MCF 10A (cell line): ENCODE measurements around the gene PARP4. TPM values are rescaled to one million over a fixed set of nuclear protein-coding genes. Genes with fewer than 3 reads are reported as not detected.
"Not testable (repeated sequence)": the region's sequence is repeated elsewhere in the genome, so short reads cannot be mapped to it uniquely, and the experiment has no call there.

Experiments
- Bru-seq: library from RNA; stranded (reverse); fragments of 400-500 nt; gene quantifications from one replicate; lab custom pipeline; 2021; lab: Mats Ljungman, UMichigan
- BruChase-seq, 2 experiments: library from RNA; stranded (reverse); fragments of 400-500 nt; gene quantifications; one replicate each; lab custom pipeline; 2021; lab: Mats Ljungman, UMichigan
- BruUV-seq: library from RNA; stranded (reverse); fragments of 400-500 nt; replicated peaks from 2 replicates; lab custom pipeline; 2021; lab: Mats Ljungman, UMichigan
- CTCF ChIA-PET: fragments of 300-600 bp; sonication (Branson Sonifier 250); formaldehyde crosslinking; extraction: SDS; loops from one replicate; lab custom pipeline; 2021; ENCODE audit warnings: antibody characterized with exemption, inconsistent platforms; lab: Yijun Ruan, JAX
- POLR2A ChIA-PET: fragments of 300-600, 350-650 bp; sonication (Branson Sonifier 250); formaldehyde crosslinking; extraction: SDS; loops from one replicate; lab custom pipeline; 2020; ENCODE audit warnings: antibody characterized with exemption, inconsistent platforms; lab: Yijun Ruan, JAX
- DNase-seq: peaks from one replicate; pipeline ENCODE4 v3.0.0-alpha.2; 2018; ENCODE audit not compliant: unreplicated experiment
- H3K27ac Mint-ChIP-seq: one replicate; pipeline ENCODE4 v1.8.0; 2022; ENCODE audit warnings: mild to moderate bottlenecking, low read depth, mixed read lengths; ENCODE audit not compliant: unreplicated experiment
- H3K27me3 Mint-ChIP-seq: one replicate; pipeline ENCODE4 v1.8.0; 2022; ENCODE audit warnings: mixed read lengths; ENCODE audit not compliant: insufficient read depth, unreplicated experiment
- H3K36me3 Mint-ChIP-seq: one replicate; pipeline ENCODE4 v1.8.0; 2022; ENCODE audit warnings: mild to moderate bottlenecking, moderate library complexity, mixed read lengths; ENCODE audit not compliant: insufficient read depth, unreplicated experiment
- H3K4me1 Mint-ChIP-seq: one replicate; pipeline ENCODE4 v1.8.0; 2022; ENCODE audit warnings: mixed read lengths; ENCODE audit not compliant: insufficient read depth, unreplicated experiment
- H3K4me3 Mint-ChIP-seq: one replicate; pipeline ENCODE4 v1.8.0; 2022; ENCODE audit warnings: mild to moderate bottlenecking, moderate library complexity, mixed read lengths; ENCODE audit not compliant: unreplicated experiment
- H3K9me3 Mint-ChIP-seq: one replicate; pipeline ENCODE4 v1.8.0; 2022; ENCODE audit warnings: mixed read lengths; ENCODE audit not compliant: unreplicated experiment
- CTCF ChIP-seq: fragments of 200-600 bp; IDR thresholded peaks from one replicate; pipeline ENCODE4 v1.8.0; 2022; ENCODE audit warnings: antibody characterized with exemption, mild to moderate bottlenecking; ENCODE audit not compliant: unreplicated experiment
- intact Hi-C: fragments of 100-400 bp; cut with micrococcal nuclease; formaldehyde crosslinking; loops from 2 replicates; pipeline ENCODE4 v1.14.1; 2022
- long read RNA-seq: library from polyadenylated mRNA; stranded (forward); transcript quantifications from one replicate; pipeline ENCODE4 v2.0.0, GENCODE V29; 2022
- total RNA-seq: library from RNA; stranded (reverse); gene quantifications from 2 replicates; pipeline ENCODE4 v1.2.3, GENCODE V29; 2022

PARP4 gene
- total RNA-seq (30.9 and 34.3 TPM in 2 replicates), Bru-seq, nascent RNA (percentile 86 among the genes with signal in this experiment), BruChase-seq, experiment 1, labeled RNA remaining after a 6-hour chase (percentile 87 among the genes with signal in this experiment), BruChase-seq, experiment 2, labeled RNA remaining after a 2-hour chase (percentile 89 among the genes with signal in this experiment)
- long read RNA-seq, full-length matches to known transcripts, result 40 of 72 reads
- long read RNA-seq, partial matches to known transcripts, result 15 of 72 reads
- long read RNA-seq, other reads (novel, unspliced or antisense), result 17 of 72 reads

DNA sequence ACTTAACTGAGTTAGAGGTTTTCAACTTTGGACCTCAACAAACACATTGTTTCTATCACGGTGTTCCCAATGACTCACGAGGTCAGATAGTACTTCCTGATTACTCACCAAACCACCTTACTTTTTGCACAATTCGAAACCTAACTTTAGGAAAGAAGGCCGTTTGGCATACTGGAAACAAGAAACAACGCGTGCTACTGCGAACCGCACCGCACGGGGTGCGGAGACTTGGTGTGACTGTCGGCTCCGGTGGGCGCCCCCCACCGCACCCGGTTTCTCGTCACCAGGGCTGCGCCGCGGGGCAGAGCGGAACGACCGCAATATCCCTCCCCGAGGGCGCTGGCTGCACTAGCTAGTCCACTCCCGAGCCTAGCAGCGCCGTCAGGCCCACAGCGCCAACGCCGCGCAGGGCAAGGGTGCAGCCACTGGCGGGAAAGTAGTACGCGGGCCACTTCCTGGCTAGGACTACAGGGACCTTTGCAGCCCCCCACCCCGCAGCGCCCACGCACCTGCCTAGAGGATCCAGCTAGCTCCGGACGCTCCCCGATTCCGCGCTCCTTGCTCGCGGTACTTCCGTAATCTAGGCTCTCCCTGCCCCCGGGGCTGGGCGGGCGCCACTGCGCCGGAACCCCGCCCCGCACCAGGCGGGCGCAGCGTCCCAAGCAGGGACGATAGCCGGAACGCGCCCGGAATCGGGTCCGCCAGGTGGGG lies at the start of gene PARP4:
TSS of gene PARP4 (minus strand) at position 582 of the 711 bp plus-strand sequence. CDS start 9,002 bp downstream, outside the sequence.
- no peaks in the 10 kb centered on the region for H3K9me3 Mint-ChIP-seq
- CTCF ChIA-PET, result interaction anchor here (0.6 to 1.3 kb wide), 6 partner anchors 9 to 1045 kb away, joined by 3 to 8 read pairs (median 4); no protein-coding TSS in a partner anchor
- BruUV-seq, result no TSS peak
- no peaks in the 10 kb centered on the region for H3K36me3 Mint-ChIP-seq
- intact Hi-C loops, result loop anchor here (2.0 to 5.0 kb wide), 2 partner anchors 42 to 160 kb away; no protein-coding TSS in a partner anchor
- H3K4me1 Mint-ChIP-seq, result peaks cover 16% of the 10 kb centered on the region
- POLR2A ChIA-PET, result interaction anchor here (0.5 to 3.1 kb wide), 20 partner anchors 8 to 1367 kb away, joined by 3 to 83 read pairs (median 3); no protein-coding TSS in a partner anchor
- no peaks in the 10 kb centered on the region for H3K27me3 Mint-ChIP-seq
- peak; percentile 94 for DNase-seq
- peak within 1 kb of the TSS; percentile 90 for H3K27ac Mint-ChIP-seq
- H3K4me3 Mint-ChIP-seq, result peak within 1 kb of the TSS; percentile 88
- no peak for TF ChIP-seq CTCF

GRCh38 chr13:24560579-24561187 lies 48.1 kb upstream of the PARP4 start:
- H3K4me3 Mint-ChIP-seq, H3K27ac Mint-ChIP-seq, CTCF ChIA-PET, intact Hi-C loops, H3K4me1 Mint-ChIP-seq, H3K36me3 Mint-ChIP-seq, BruUV-seq, H3K9me3 Mint-ChIP-seq, DNase-seq: not testable (repeated sequence)
- H3K27me3 Mint-ChIP-seq, result peaks cover 23% of the 10 kb centered on the region
- POLR2A ChIA-PET, result interaction anchor here (1.7 kb wide), 1 partner anchor 50 kb away, joined by 4 read pairs; no protein-coding TSS in a partner anchor

GRCh38 chr13:24559431-24560218 lies 47.0 kb upstream of the PARP4 start:
- H3K4me3 Mint-ChIP-seq, H3K27ac Mint-ChIP-seq, DNase-seq, CTCF ChIA-PET, H3K9me3 Mint-ChIP-seq, H3K36me3 Mint-ChIP-seq, BruUV-seq, H3K4me1 Mint-ChIP-seq: not testable (repeated sequence)
- POLR2A ChIA-PET, result interaction anchor here (0.6 to 1.7 kb wide), 2 partner anchors 48 to 114 kb away, joined by 4 read pairs; no protein-coding TSS in a partner anchor
- intact Hi-C loops, result loop anchor here (10.0 kb wide), 1 partner anchor 235 kb away; no protein-coding TSS in a partner anchor
- peaks cover 23% of the 10 kb centered on the region for H3K27me3 Mint-ChIP-seq

- Mint-ChIP-seq H3K4me1 (no peaks in the 10 kb centered on the region), H3K36me3 (no peaks in the 10 kb centered on the region), H3K27ac (no peak overlapping the region), H3K27me3 (peaks cover 33% of the 10 kb centered on the region), H3K9me3 (no peaks in the 10 kb centered on the region), H3K4me3 (no peak overlapping the region)
- no peak for TF ChIP-seq CTCF
- intact Hi-C loops, result loop anchor here (10.0 kb wide), 1 partner anchor 232 kb away; no protein-coding TSS in a partner anchor
- POLR2A ChIA-PET, result no interaction called here
- BruUV-seq, result no TSS peak
- CTCF ChIA-PET, result interaction anchor here (2.0 kb wide), 1 partner anchor 51 kb away, joined by 4 read pairs; no protein-coding TSS in a partner anchor
- DNase-seq, result no peak
Measured at GRCh38 chr13:24557081-24557480, 44.5 kb upstream of the PARP4 start.

DNA sequence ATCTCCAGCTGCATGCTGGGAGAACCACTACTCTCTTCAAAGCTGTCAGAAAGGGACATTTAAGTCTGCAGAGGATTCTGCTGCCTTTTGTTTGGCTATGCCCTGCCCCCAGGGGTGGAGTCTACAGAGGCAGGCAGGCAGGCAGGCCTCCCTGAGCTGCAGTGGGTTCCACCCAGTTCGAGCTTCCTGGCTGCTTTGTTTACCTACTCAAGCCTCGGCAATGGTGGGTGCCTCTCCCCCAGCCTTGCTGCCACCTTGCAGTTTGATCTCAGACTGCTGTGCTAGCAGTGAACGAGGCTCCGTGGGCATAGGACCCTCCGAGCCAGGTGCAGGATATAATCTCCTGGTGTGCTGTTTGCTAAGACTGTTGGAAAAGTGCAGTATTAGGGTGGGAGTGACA lies 41.3 kb upstream of the PARP4 start:
- H3K4me1 Mint-ChIP-seq, BruUV-seq, DNase-seq, H3K27ac Mint-ChIP-seq, H3K9me3 Mint-ChIP-seq, POLR2A ChIA-PET, H3K36me3 Mint-ChIP-seq, H3K4me3 Mint-ChIP-seq: not testable (repeated sequence)
- intact Hi-C loops, result loop anchor here (2.0 to 10.0 kb wide), 2 partner anchors 41 to 229 kb away; partner anchors contain the start of gene PARP4
- peaks cover 39% of the 10 kb centered on the region for H3K27me3 Mint-ChIP-seq
- CTCF ChIA-PET, result interaction anchor here (0.5 to 1.6 kb wide), 4 partner anchors 42 to 358 kb away, joined by 3 to 6 read pairs (median 4); partner anchors contain the start of gene PARP4

DNA sequence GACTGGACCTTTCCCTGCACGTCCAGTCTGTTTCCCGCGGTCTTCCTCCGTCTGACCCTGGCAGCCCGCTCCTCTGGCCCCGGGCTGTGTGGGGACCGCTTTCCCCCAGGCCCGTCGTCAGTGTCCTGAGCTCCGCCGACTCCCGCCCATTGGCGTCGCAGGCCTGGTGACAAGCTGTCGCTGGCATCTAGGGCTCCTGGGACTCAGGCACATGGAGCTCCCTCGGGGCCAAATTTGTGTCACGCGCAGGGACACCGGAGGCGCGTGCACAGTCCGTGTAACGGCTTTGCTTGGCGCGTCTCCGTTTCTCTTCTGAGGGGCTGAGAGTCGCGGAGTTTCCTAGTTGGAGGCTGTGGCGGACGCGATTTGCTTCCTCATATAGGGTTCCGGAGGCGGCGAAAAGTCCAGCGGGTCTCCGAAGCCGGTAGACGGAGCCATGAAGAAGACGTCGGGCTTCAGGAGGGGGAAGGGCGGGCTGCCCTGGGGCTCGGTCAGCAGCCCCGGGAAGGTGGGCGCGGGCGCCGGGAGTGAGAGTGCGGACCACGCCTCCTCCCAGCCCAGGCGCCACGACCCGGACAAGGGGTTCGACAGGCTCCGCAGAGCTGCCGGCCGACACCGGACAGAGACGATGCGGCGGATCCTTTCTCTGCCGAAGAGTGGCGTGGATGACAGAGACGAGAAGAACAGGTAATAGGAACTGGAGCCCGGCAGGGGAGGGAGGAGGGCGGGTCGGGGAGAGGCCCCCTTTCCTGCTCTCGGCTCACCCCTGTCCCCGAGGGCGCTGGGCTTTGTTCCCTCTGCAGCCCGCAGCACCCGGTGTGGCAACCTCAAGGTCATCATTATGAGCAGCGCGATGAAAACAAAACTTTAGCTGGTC lies 29.1 kb upstream of the PARP4 start:
- H3K9me3 Mint-ChIP-seq, H3K36me3 Mint-ChIP-seq, intact Hi-C loops, H3K27ac Mint-ChIP-seq, DNase-seq, H3K4me1 Mint-ChIP-seq, BruUV-seq: not testable (repeated sequence)
- peak overlapping the region; percentile 39 for H3K4me3 Mint-ChIP-seq
- CTCF ChIA-PET, result interaction anchor here (0.6 kb wide), 1 partner anchor 22 kb away, joined by 3 read pairs; no protein-coding TSS in a partner anchor
- peaks cover 25% of the 10 kb centered on the region for H3K27me3 Mint-ChIP-seq
- POLR2A ChIA-PET, result interaction anchor here (0.6 kb wide), 2 partner anchors 13 to 123 kb away, joined by 3 read pairs; no protein-coding TSS in a partner anchor
